ENCODE measurements around the gene PNKP.

DNA sequence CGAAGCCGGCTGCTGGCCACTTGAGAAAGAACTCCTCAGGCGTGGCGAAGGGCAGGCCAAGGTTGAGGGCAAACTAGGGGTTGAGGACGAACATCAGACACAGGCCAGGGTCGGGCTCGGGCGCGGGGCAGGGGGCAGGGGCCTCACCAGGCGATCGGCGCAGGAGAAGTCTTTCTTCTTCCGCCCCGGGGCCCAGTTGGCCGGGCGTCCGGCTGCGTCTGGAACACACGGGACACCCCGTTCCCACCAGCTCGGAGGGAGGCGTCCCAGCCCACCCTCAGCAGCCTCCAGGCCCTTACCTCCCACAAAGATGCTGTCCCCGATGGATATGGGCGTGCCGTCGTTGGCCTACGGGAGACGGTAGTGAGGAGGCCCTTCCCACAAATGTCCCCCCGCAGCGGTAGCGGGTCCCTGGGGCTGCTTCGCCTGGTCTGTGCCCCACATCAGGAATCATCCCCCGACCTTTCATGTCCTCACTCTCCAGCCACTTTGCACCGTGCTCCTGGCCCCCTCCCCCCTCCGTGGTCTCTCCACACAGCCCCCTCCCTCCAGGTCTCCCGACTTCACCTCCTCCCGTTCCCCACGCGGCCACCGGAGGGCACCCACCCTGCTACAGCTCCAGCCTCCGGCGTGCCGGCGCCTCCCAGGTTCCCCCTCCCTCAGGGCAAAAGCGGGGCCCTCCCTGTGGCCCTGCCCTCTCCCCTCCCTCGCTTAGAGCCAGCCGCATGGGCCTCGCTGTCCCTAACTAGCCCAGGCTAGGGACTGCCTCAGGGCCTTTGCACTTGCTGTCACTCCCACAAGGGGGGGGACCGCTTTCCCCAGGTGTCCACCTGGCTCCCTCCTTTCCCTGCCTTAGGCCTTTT is 4.8 kb downstream of the PNKP start:
- TF ChIP-seq, protein P1, sequence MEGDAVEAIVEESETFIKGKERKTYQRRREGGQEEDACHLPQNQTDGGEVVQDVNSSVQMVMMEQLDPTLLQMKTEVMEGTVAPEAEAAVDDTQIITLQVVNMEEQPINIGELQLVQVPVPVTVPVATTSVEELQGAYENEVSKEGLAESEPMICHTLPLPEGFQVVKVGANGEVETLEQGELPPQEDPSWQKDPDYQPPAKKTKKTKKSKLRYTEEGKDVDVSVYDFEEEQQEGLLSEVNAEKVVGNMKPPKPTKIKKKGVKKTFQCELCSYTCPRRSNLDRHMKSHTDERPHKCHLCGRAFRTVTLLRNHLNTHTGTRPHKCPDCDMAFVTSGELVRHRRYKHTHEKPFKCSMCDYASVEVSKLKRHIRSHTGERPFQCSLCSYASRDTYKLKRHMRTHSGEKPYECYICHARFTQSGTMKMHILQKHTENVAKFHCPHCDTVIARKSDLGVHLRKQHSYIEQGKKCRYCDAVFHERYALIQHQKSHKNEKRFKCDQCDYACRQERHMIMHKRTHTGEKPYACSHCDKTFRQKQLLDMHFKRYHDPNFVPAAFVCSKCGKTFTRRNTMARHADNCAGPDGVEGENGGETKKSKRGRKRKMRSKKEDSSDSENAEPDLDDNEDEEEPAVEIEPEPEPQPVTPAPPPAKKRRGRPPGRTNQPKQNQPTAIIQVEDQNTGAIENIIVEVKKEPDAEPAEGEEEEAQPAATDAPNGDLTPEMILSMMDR (IDR thresholded peaks at IDR 0.05; ENCODE audit: low read depth, low read length, poor library complexity, severe bottlenecking) = peak; percentile 69
- TF ChIP-seq EZH2phosphoT487 (IDR thresholded peaks at IDR 0.05; ENCODE audit: borderline replicate concordance, low read length) = no peak
